WTC11 (cell line): ENCODE measurements around the gene OTOGL.

Source experiments
- CTCF ChIP-seq: fragments of 200-600 bp; IDR thresholded peaks from 2 replicates; pipeline ENCODE4 v1.8.0; 2022; ENCODE audit warnings: antibody characterized with exemption
- ELF4 ChIP-seq: sonication (generic); formaldehyde crosslinking; IDR thresholded peaks from 2 replicates; pipeline ENCODE4 v1.8.1; 2022; ENCODE audit warnings: low read depth, mild to moderate bottlenecking, moderate library complexity, missing genetic modification reagents
- FOXP4 ChIP-seq: sonication (generic); formaldehyde crosslinking; IDR thresholded peaks from 2 replicates; pipeline ENCODE4 v1.8.0; 2022; ENCODE audit warnings: mild to moderate bottlenecking, missing genetic modification reagents
- NR2C2 ChIP-seq: sonication (generic); formaldehyde crosslinking; IDR thresholded peaks from 2 replicates; pipeline ENCODE4 v1.8.0; 2022; ENCODE audit warnings: mild to moderate bottlenecking, missing genetic modification reagents

- no peak for TF ChIP-seq FOXP4 (CRISPR knock-in tag)
- TF ChIP-seq NR2C2 (CRISPR knock-in tag) = no peak
- TF ChIP-seq CTCF = no peak
- TF ChIP-seq ELF4 (CRISPR knock-in tag) = no peak
Observed at GRCh38 chr12:80313209-80313608, 213.9 kb downstream of the OTOGL start.
